ENCODE data around the gene LGALS7. TPM values are rescaled to one million over a fixed set of nuclear protein-coding genes. Genes with fewer than 3 reads are reported as not detected.
"Not testable (repeated sequence)": the region's sequence is repeated elsewhere in the genome, so short reads cannot be mapped to it uniquely, and the experiment has no call there.

Gene LGALS7
- polyA plus RNA-seq (2013, experiment 1 of 2): not detected
- polyA plus RNA-seq (2013, experiment 2 of 2): not detected

DNA sequence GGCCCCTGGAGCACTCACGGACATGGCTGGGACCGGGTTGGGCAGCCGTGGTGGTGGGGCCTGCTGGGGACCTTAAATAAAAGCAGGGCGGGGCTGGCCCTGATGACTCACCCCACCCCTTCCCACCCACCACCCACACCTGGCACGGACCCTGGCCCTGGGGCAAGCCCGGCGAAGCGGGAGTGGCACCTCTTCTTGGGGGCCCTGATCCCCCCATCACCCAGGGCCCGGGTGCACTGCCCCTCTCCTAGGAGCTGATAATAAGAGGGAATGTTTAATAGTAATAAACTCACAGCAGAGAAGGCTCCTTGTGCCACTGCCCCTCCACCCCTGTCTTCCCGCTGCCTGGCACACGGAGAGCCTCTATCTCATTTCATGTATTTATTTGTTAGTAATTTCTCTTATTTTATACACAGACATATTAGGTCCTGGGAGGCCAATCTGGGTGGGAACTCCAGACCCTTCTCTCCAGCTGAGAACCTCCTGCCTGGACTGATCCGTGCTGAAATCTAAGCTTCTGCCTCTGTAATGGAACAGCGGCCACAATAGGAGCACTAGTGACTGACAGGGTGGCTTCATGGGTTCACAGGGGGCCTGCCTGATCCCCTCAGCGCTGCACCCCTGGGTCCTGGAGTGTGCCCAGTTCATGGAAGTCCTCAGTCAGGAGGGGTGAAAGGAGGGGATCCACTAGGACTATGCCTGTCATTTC is at the start of gene LGALS7:
Gene LGALS7, minus strand, starts transcription at position 49 of the 709 bp plus-strand sequence. Its CDS starts 25 bp downstream, at position 24.
- Histone ChIP-seq H3K9me3 (ENCODE audit: control insufficient read depth, low read length) (no peaks in the 10 kb centered on the region), H3K27ac (ENCODE audit: low read depth, low read length, severe bottlenecking) (no peak within 1 kb of the TSS), H3K36me3 (ENCODE audit: control insufficient read depth, insufficient read depth, low read length) (no peaks in the 10 kb centered on the region), H3K4me3 (ENCODE audit: extremely low read depth, insufficient read depth, low read length, poor library complexity, severe bottlenecking) (no peak within 1 kb of the TSS), H3K4me1 (ENCODE audit: control insufficient read depth, insufficient read depth, low read length, poor library complexity, severe bottlenecking) (no peaks in the 10 kb centered on the region)
- 75 to 87% methylated on average over 3 to 6 of the region's 14 CpGs for WGBS, 2 experiments (ENCODE audit: insufficient coverage in 2 of 2)

DNA sequence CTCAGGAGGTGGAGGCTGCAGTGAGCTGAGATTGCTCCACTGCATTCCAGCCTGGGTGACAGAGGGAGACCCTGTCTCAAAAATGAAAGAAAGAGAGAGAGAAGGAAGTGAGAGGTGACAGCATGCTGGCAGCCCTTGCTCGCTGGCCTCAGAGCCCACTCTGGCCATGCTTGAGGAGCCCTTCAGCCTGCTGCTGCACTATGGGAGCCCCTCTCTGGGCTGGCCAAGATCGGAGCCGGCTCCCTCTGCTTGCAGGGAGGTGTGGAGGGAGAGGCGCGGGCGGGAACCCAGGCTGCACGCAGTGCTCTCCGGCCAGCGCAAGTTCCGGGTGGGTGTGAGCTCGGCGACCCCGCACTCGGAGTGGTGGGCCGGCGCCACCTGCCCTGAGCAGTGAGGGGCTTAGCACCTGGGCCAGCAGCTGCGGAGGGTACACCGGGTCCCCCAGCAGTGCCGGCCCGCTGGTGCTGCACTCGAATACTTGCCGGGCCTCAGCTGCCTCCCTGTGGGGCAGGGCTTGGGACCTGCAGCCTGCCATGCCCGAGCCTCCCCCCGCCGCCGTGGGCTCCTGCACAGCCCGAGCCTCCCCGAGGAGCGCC is 48.0 kb upstream of the LGALS7 start:
- not testable (repeated sequence) for H3K9me3 ChIP-seq (ENCODE audit: control insufficient read depth, low read length); H3K4me3 ChIP-seq (ENCODE audit: extremely low read depth, insufficient read depth, low read length, poor library complexity, severe bottlenecking); H3K27ac ChIP-seq (ENCODE audit: low read depth, low read length, severe bottlenecking)
- WGBS, 2 experiments (ENCODE audit: insufficient coverage in 2 of 2): 94 to 97% methylated on average over 10 to 26 of the region's 29 CpGs
- Histone ChIP-seq H3K4me1 (ENCODE audit: control insufficient read depth, insufficient read depth, low read length, poor library complexity, severe bottlenecking) (peaks cover 13% of the 10 kb centered on the region), H3K36me3 (ENCODE audit: control insufficient read depth, insufficient read depth, low read length) (peaks cover 13% of the 10 kb centered on the region)

DNA sequence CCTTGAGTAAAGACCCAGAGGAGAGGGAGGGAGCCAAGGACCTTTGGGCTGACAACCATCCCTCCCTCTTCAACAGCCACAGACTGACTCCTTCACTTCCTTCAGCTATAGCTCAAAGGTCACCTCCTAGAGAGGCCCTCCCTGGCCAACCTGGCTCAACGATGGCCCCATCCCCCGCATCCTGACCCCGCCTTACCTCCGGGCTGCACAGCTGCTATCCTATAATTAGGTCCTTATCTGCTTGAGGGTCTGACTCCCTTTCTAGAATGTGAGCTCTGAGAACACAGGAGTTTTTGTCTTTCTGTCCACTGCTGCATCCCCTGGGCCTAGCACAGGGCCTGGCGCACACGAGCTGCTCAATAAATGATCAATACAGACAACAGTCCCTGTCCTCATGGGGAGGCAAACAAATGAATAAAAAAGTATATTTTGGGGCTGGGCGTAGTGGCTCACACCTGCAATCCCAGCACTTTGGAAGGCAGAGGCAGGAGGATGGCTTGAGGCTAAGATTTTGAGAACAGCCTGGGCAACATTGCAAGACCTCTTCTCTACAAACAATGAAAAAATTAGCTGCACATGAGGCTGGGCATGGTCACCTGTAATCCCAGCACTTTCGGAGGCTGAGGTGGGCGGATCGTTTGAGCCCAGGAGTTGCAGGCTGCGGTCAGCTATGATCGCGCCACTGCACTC is 46.1 kb upstream of the LGALS7 start:
- Histone ChIP-seq H3K4me1 (ENCODE audit: control insufficient read depth, insufficient read depth, low read length, poor library complexity, severe bottlenecking) (peaks cover 9% of the 10 kb centered on the region), H3K27ac (ENCODE audit: low read depth, low read length, severe bottlenecking) (peak overlapping the region; percentile 23), H3K9me3 (ENCODE audit: control insufficient read depth, low read length) (no peaks in the 10 kb centered on the region), H3K36me3 (ENCODE audit: control insufficient read depth, insufficient read depth, low read length) (peaks cover 22% of the 10 kb centered on the region), H3K4me3 (ENCODE audit: extremely low read depth, insufficient read depth, low read length, poor library complexity, severe bottlenecking) (no peak overlapping the region)
- WGBS, 2 experiments (ENCODE audit: insufficient coverage in 2 of 2): 82 to 94% methylated on average over 7 to 10 of the region's 13 CpGs

DNA sequence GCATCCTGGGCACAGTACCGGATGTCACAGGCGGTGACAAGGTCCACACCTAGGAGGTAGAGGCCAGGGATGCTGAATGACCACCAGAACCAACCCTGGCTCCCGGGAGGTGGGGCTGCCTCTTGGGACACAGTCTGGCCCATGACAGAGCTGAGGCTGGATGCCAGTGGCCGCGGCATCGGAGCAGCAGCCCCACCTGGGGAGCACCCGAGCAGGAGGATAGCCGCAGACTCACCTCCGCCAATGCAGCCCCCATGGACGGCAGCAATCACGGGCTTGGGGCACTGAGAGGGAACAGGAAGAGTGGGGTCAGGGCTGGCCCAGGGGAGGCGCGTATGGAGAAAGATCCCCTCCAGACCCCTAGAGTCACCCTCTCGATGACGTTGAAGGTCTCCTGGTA is 43.8 kb upstream of the LGALS7 start:
- WGBS, 2 experiments (ENCODE audit: insufficient coverage in 2 of 2): 93% methylated on average over 15 of the region's 15 CpGs
- Histone ChIP-seq H3K4me3 (ENCODE audit: extremely low read depth, insufficient read depth, low read length, poor library complexity, severe bottlenecking) (no peak overlapping the region), H3K27ac (ENCODE audit: low read depth, low read length, severe bottlenecking) (no peak overlapping the region), H3K36me3 (ENCODE audit: control insufficient read depth, insufficient read depth, low read length) (peaks cover 15% of the 10 kb centered on the region), H3K4me1 (ENCODE audit: control insufficient read depth, insufficient read depth, low read length, poor library complexity, severe bottlenecking) (peaks cover 5% of the 10 kb centered on the region), H3K9me3 (ENCODE audit: control insufficient read depth, low read length) (no peaks in the 10 kb centered on the region)

DNA sequence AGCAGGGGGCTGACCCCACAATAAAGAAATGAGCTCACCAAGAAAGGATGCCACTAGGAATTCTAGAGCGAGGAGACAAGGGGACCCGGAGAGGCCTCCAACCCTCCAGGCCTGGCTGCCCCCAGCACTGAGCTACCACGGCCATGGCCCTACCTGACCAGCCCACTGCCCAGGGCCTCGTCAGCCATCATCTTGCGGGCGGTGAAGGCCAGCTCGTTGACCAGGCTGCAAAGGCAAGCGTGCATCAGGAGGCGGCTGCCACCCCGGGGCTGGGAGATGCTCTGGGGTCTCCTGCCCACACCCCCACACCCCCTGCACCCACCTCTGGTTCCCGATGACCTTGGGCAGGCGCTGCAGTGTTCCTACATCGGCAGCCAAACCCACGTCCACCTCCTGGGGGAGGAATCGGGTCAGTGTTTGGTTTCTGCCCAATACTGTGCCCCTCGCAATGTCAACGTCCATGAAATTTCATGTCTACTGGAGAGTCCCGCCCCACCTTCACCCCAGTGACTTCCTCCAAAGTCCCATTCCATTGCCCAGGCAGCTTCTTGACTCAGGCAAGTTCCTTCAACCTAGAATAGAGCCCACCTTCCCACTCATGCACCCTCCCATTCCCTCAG is 42.9 kb upstream of the LGALS7 start:
- Histone ChIP-seq H3K4me1 (ENCODE audit: control insufficient read depth, insufficient read depth, low read length, poor library complexity, severe bottlenecking) (peaks cover 5% of the 10 kb centered on the region), H3K9me3 (ENCODE audit: control insufficient read depth, low read length) (no peaks in the 10 kb centered on the region), H3K27ac (ENCODE audit: low read depth, low read length, severe bottlenecking) (no peak overlapping the region), H3K4me3 (ENCODE audit: extremely low read depth, insufficient read depth, low read length, poor library complexity, severe bottlenecking) (no peak overlapping the region), H3K36me3 (ENCODE audit: control insufficient read depth, insufficient read depth, low read length) (peaks cover 15% of the 10 kb centered on the region)
- 96 to 98% methylated on average over 16 to 18 of the region's 18 CpGs for WGBS, 2 experiments (ENCODE audit: insufficient coverage in 2 of 2)

DNA sequence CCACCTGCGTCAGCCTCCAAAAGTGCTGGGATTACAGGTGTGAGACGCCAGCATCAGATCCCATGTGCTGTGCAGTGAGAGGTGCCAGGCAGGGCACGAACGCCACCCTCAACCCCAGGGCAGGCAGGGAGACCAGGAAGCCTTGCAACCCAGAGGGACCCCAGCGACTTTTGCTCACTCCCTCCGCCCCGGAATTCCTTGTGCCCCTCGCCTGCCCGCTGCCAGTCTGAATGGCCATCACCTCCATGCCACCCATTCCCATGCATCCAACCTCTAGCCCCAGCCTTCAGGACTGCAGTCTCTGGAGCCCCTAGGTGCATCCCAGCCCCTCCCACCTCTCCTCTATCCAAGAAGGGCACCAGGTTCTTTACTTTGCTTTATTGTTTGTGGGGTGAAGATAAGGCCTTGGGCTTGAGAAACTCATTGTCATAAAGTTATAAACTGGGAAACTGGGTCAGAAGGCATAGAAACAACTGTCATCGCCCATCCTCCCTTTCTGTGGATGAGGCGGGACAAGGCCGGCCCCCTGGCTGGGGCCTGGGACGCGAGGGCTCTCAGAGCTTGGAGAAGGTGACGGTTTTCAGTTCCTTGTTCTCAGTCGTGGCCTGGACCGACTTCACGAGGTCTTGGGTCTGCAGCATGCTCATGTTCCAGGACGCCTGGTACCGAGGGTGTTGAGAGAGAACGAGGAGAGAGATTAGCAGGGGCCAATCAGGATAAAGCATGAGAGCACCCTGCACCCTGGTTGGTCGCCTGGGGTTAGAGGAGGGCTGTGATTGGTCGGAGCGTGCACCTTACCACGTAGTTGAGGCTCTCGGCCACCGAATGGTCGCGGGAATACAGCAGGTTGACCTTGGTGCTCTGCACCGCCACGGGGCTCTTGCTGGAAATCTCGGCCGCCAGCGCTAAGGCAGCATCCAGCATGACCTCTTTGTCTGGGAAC is 42.0 kb upstream of the LGALS7 start:
- Histone ChIP-seq H3K4me3 (ENCODE audit: extremely low read depth, insufficient read depth, low read length, poor library complexity, severe bottlenecking) (no peak overlapping the region), H3K9me3 (ENCODE audit: control insufficient read depth, low read length) (no peaks in the 10 kb centered on the region), H3K36me3 (ENCODE audit: control insufficient read depth, insufficient read depth, low read length) (peaks cover 15% of the 10 kb centered on the region), H3K4me1 (ENCODE audit: control insufficient read depth, insufficient read depth, low read length, poor library complexity, severe bottlenecking) (peaks cover 5% of the 10 kb centered on the region), H3K27ac (ENCODE audit: low read depth, low read length, severe bottlenecking) (no peak overlapping the region)
- 94 to 96% methylated on average over 28 to 34 of the region's 34 CpGs for WGBS, 2 experiments (ENCODE audit: insufficient coverage in 2 of 2)

DNA sequence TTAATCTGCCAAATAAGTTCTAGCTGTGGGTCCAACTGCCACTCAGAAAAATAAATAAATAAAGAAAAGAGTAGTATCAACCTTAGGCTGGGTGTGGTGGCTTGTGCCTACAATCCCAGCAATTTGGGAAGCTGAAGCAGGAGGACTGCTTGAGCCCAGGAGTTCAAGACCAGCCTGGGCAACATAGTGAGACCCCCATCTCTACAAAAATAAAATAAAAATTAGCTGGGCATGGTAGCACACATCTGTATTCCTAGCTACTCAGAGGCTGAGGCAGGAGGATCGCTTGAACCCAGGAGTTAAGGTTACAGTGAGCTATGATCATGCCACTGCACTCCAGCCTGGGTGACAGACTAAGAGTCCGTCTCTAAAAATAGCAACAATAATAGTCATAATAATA is 40.6 kb upstream of the LGALS7 start:
- H3K9me3 ChIP-seq (ENCODE audit: control insufficient read depth, low read length); H3K4me1 ChIP-seq (ENCODE audit: control insufficient read depth, insufficient read depth, low read length, poor library complexity, severe bottlenecking); H3K27ac ChIP-seq (ENCODE audit: low read depth, low read length, severe bottlenecking); H3K4me3 ChIP-seq (ENCODE audit: extremely low read depth, insufficient read depth, low read length, poor library complexity, severe bottlenecking): not testable (repeated sequence)
- peaks cover 15% of the 10 kb centered on the region for H3K36me3 ChIP-seq (ENCODE audit: control insufficient read depth, insufficient read depth, low read length)
- 100% methylated on average over 1 of the region's 2 CpGs; no CpG with 5 or more reads in 1 of the 2 experiments for WGBS, 2 experiments (ENCODE audit: insufficient coverage in 2 of 2)

DNA sequence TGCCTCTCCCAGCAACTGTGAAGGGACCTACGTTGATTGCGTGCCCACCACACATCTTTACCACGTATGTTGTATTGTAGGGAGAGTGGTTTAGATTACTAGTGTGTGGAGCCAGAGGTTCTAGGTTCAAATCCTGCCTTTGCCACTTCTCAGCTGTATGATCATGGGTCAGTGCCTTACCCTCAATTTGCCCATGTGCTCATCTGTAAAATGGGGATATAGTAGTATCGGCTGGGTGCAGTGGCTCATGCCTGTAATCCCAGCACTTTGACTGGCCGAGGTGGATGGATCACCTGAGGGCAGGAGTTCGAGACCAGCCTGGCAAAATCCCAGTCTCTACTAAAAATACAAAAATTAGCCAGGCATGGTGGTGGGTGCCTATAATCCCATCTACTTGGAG is 40.0 kb upstream of the LGALS7 start:
- Histone ChIP-seq H3K9me3 (ENCODE audit: control insufficient read depth, low read length) (no peaks in the 10 kb centered on the region), H3K4me3 (ENCODE audit: extremely low read depth, insufficient read depth, low read length, poor library complexity, severe bottlenecking) (no peak overlapping the region), H3K27ac (ENCODE audit: low read depth, low read length, severe bottlenecking) (no peak overlapping the region), H3K4me1 (ENCODE audit: control insufficient read depth, insufficient read depth, low read length, poor library complexity, severe bottlenecking) (no peaks in the 10 kb centered on the region), H3K36me3 (ENCODE audit: control insufficient read depth, insufficient read depth, low read length) (peaks cover 15% of the 10 kb centered on the region)
- 80 to 87% methylated on average over 1 to 3 of the region's 6 CpGs for WGBS, 2 experiments (ENCODE audit: insufficient coverage in 2 of 2)

DNA sequence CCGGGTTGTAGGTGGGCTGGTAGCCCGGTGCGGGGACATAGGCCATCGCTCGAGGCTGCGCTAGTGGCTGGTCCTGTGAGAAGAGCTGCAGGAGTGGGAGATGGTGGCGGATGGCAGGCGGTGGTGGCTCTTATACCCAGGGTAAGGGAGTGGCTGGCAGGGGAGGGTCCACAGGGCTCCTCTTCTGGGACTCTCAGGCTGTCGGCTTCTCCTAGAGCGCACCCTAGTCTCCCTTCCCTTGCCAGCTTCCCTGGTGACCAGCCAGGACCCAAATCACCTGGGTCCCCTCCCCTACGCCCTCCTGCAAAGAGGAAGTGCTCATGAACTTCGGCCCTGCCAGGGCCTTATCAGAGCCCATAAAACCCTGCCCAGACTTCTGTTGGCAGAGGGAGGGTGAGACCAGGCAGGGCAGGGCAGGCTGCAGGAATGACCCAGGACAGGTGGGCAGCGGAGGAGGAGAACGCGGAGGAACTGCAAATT is 39.6 kb upstream of the LGALS7 start, which contains the start of gene LGALS4:
Gene LGALS4, minus strand, starts transcription at position 105 of the 480 bp plus-strand sequence. Its CDS starts 59 bp downstream, at position 46.
- H3K36me3 ChIP-seq (ENCODE audit: control insufficient read depth, insufficient read depth, low read length): peaks cover 15% of the 10 kb centered on the region
- no peak within 1 kb of the TSS for H3K4me3 ChIP-seq (ENCODE audit: extremely low read depth, insufficient read depth, low read length, poor library complexity, severe bottlenecking)
- no peak within 1 kb of the TSS for H3K27ac ChIP-seq (ENCODE audit: low read depth, low read length, severe bottlenecking)
- no peaks in the 10 kb centered on the region for H3K4me1 ChIP-seq (ENCODE audit: control insufficient read depth, insufficient read depth, low read length, poor library complexity, severe bottlenecking)
- H3K9me3 ChIP-seq (ENCODE audit: control insufficient read depth, low read length): no peaks in the 10 kb centered on the region
- 93 to 96% methylated on average over 11 to 12 of the region's 15 CpGs for WGBS, 2 experiments (ENCODE audit: insufficient coverage in 2 of 2)
